MM.1S (cell line): Measurements from ENCODE around the gene DNAL4.

ENCODE experiments used
- DNase-seq: peaks from one replicate; pipeline ENCODE4 v3.0.0-alpha.2; 2015
- H2AFZ ChIP-seq: fragments of 300-600 bp; sonication (generic); 2 replicates; pipeline ENCODE4 v1.6.0; 2016; ENCODE audit warnings: antibody characterized with exemption, low read length
- H3F3A ChIP-seq: fragments of 300-600 bp; sonication (generic); 2 replicates; pipeline ENCODE4 v1.6.1; 2016; ENCODE audit warnings: mild to moderate bottlenecking, antibody characterized with exemption, low read length, moderate library complexity, mixed read lengths; ENCODE audit not compliant: insufficient read depth
- H3K27ac ChIP-seq: fragments of 300-600 bp; sonication (generic); 2 replicates; pipeline ENCODE4 v1.5.1; 2016; ENCODE audit warnings: mild to moderate bottlenecking, low read length
- H3K27me3 ChIP-seq: fragments of 300-600 bp; sonication (generic); replicated peaks from 2 replicates; pipeline ENCODE4 v1.6.0; 2016; ENCODE audit warnings: low read length; ENCODE audit not compliant: insufficient read depth
- H3K36me3 ChIP-seq: fragments of 300-600 bp; sonication (generic); replicated peaks from 2 replicates; pipeline ENCODE4 v1.6.1; 2016; ENCODE audit warnings: mild to moderate bottlenecking, low read length, mixed read lengths; ENCODE audit not compliant: insufficient read depth
- H3K4me1 ChIP-seq: fragments of 300-600 bp; sonication (generic); 2 replicates; pipeline ENCODE4 v1.6.1; 2016; ENCODE audit warnings: low read length, mixed read lengths
- H3K4me2 ChIP-seq: fragments of 300-600 bp; sonication (generic); 2 replicates; pipeline ENCODE4 v1.6.0; 2016; ENCODE audit warnings: low read depth, low read length
- H3K4me3 ChIP-seq: fragments of 300-600 bp; sonication (generic); 2 replicates; pipeline ENCODE4 v1.5.1; 2016; ENCODE audit warnings: low read length, mixed read lengths
- H3K79me2 ChIP-seq: fragments of 300-600 bp; sonication (generic); 2 replicates; pipeline ENCODE4 v1.6.1; 2016; ENCODE audit warnings: mixed run types, low read length, mixed read lengths
- H3K9ac ChIP-seq: fragments of 300-600 bp; sonication (generic); 2 replicates; pipeline ENCODE4 v1.6.1; 2016; ENCODE audit warnings: low read length, mixed read lengths
- H3K9me2 ChIP-seq: fragments of 300-600 bp; sonication (generic); replicated peaks from 2 replicates; pipeline ENCODE4 v1.6.1; 2016; ENCODE audit warnings: mild to moderate bottlenecking, low read length, mixed read lengths; ENCODE audit not compliant: insufficient read depth
- H3K9me3 ChIP-seq: fragments of 300-600 bp; sonication (generic); replicated peaks from 2 replicates; pipeline ENCODE4 v1.6.1; 2016; ENCODE audit warnings: mild to moderate bottlenecking, low read length, mixed read lengths; ENCODE audit not compliant: insufficient read depth
- H4K20me1 ChIP-seq: fragments of 300-600 bp; sonication (generic); 2 replicates; pipeline ENCODE4 v1.6.1; 2016; ENCODE audit warnings: mild to moderate bottlenecking, low read length, moderate library complexity, mixed read lengths; ENCODE audit not compliant: insufficient read depth
- EZH2 ChIP-seq: fragments of 300-600 bp; sonication (generic); optimal IDR thresholded peaks from 2 replicates; pipeline ENCODE3; 2017; ENCODE audit warnings: low read depth, mild to moderate bottlenecking, antibody characterized with exemption, low read length, mixed read lengths
- EZH2phosphoT487 ChIP-seq: fragments of 300-600 bp; sonication (generic); IDR thresholded peaks from 2 replicates; pipeline ENCODE4 v1.6.1; 2018; ENCODE audit warnings: antibody characterized with exemption, low read length
- TF ChIP-seq, protein P1 (sequence below): fragments of 300-600 bp; sonication (generic); IDR thresholded peaks from 2 replicates; pipeline ENCODE4 v1.5.1; 2016; ENCODE audit warnings: antibody characterized with exemption, low read length, mixed read lengths

DNAL4 gene

DNA sequence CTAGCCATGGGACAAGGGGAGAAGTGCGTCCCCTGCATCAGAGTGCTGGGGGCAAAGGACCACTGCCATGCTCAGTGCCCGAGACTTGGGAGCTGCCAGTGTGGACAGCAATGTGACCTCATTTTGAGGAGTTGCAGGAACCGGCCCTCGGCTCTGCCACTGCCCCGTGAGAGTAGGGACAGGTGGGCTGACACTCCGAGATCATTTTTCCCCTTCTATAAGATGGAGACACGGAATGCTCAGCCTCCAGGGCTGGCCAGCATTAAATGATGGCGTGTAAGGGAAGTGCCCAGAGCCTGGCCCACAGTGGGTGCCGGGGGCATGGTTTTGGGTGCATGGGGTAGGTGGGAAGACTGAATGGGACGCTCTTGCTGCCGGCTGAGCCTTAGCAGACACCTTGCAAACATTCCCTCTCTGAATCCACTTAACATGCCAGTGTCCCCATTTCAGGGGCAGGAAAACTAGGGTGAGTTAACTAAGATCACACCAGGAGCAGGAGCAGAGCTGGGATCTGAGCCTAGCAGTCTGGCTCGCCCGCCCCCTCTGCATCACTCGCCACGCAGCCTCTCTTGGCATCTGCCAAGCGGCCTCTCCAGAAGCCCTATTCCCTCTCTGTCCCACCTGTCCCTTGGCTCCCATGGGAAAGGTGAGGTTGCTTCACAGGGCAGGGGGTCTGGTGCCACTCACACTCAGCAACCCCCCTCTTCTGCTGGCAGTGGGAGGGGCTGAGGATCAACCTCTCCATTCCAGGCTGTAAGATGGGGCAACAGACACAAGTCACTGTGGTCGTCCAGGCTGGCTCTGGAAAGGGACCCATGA is 36.3 kb upstream of the DNAL4 start:
- Histone ChIP-seq H2AFZ (no peak overlapping the region), H3K27ac (no peak overlapping the region), H4K20me1 (no peaks in the 10 kb centered on the region), H3F3A (no peaks in the 10 kb centered on the region), H3K4me2 (no peak overlapping the region), H3K27me3 (peaks cover 88% of the 10 kb centered on the region), H3K4me1 (no peaks in the 10 kb centered on the region), H3K79me2 (no peaks in the 10 kb centered on the region), H3K9me3 (no peaks in the 10 kb centered on the region), H3K4me3 (no peak overlapping the region), H3K36me3 (no peaks in the 10 kb centered on the region), H3K9ac (no peak overlapping the region), H3K9me2 (no peaks in the 10 kb centered on the region)
- TF ChIP-seq, protein P1, sequence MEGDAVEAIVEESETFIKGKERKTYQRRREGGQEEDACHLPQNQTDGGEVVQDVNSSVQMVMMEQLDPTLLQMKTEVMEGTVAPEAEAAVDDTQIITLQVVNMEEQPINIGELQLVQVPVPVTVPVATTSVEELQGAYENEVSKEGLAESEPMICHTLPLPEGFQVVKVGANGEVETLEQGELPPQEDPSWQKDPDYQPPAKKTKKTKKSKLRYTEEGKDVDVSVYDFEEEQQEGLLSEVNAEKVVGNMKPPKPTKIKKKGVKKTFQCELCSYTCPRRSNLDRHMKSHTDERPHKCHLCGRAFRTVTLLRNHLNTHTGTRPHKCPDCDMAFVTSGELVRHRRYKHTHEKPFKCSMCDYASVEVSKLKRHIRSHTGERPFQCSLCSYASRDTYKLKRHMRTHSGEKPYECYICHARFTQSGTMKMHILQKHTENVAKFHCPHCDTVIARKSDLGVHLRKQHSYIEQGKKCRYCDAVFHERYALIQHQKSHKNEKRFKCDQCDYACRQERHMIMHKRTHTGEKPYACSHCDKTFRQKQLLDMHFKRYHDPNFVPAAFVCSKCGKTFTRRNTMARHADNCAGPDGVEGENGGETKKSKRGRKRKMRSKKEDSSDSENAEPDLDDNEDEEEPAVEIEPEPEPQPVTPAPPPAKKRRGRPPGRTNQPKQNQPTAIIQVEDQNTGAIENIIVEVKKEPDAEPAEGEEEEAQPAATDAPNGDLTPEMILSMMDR, result no peak
- TF ChIP-seq EZH2, result no peak
- TF ChIP-seq EZH2phosphoT487, result no peak
- DNase-seq, result no peak

DNA sequence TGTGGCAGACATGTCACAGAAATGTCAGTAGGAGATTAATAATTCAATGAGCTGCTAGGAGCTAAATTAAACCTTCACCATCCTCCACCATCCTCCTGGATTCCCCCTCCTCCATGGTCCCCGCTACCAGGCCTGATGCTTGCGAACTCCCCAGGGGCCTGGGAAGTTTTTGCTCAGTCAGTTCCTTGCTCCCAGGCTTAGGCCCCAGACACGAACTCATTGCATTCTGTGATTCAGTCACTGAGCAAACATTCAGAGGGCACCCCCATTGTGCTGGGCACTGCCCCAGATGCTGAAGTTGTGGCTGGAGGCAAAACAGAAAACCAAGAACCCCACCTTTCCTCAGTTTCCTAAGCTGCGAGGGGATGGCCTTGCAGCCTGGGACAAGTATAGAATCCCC is 35.5 kb upstream of the DNAL4 start:
- no peaks in the 10 kb centered on the region for H3K9me3 ChIP-seq
- no peaks in the 10 kb centered on the region for H3K36me3 ChIP-seq
- H3K27ac ChIP-seq, result no peak overlapping the region
- H3K4me2 ChIP-seq, result no peak overlapping the region
- DNase-seq, result no peak
- H3K4me1 ChIP-seq, result no peaks in the 10 kb centered on the region
- TF ChIP-seq, protein P1, result no peak
- TF ChIP-seq EZH2phosphoT487 (no peak), EZH2 (no peak)
- no peaks in the 10 kb centered on the region for H4K20me1 ChIP-seq
- no peak overlapping the region for H3K9ac ChIP-seq
- H3K27me3 ChIP-seq, result peaks cover 81% of the 10 kb centered on the region
- H2AFZ ChIP-seq, result no peak overlapping the region
- H3K4me3 ChIP-seq, result no peak overlapping the region
- H3K79me2 ChIP-seq, result no peaks in the 10 kb centered on the region
- H3K9me2 ChIP-seq, result no peaks in the 10 kb centered on the region
- H3F3A ChIP-seq, result no peaks in the 10 kb centered on the region

DNA sequence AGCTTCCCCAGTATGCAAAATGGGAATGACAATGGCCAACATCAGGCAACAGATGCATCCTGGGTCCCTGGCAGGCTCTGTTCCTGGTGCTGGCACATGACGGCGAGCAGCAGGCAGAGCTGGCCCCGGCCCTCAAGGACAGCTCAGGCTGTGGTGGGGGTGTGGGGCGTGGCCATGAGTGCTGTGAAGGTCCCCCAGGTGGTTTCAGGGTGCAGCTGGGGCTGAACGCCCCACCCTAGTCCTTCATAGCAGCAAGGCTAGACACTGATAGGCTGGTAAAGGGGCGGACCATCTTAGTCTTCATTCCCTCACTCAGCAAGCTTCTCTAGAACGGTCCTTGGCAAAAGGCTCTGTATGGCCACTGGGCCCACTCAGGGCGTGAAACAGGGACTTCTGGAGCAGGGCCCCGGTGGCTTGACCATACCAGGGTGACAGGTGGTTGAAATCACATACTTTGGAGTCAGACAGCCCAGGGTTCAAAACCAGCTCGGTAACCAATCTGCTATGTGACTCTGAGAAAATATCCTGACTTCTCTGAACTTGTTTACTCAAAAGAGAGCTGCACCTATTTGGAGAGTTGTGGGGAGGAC is 34.8 kb upstream of the DNAL4 start:
- H3K4me2 ChIP-seq, result no peak overlapping the region

More for the DNA sequence above, 34.8 kb upstream of the DNAL4 start:
- H2AFZ ChIP-seq, result no peak overlapping the region
- no peaks in the 10 kb centered on the region for H3K9me3 ChIP-seq
- H3K9me2 ChIP-seq, result no peaks in the 10 kb centered on the region
- TF ChIP-seq EZH2phosphoT487 (no peak), EZH2 (no peak)
- TF ChIP-seq, protein P1, result no peak
- H3K4me1 ChIP-seq, result no peaks in the 10 kb centered on the region
- H3K79me2 ChIP-seq, result no peaks in the 10 kb centered on the region
- H3K36me3 ChIP-seq, result no peaks in the 10 kb centered on the region
- no peak overlapping the region for H3K9ac ChIP-seq
- no peak overlapping the region for H3K27ac ChIP-seq
- no peak for DNase-seq
- peaks cover 73% of the 10 kb centered on the region for H3K27me3 ChIP-seq
- H3K4me3 ChIP-seq, result no peak overlapping the region
- H3F3A ChIP-seq, result no peaks in the 10 kb centered on the region
- no peaks in the 10 kb centered on the region for H4K20me1 ChIP-seq
